LNCaP clone FGC (cell line): Measurements from ENCODE around the gene FNBP1L.

Source experiments
- DNase-seq: peaks from one replicate; pipeline ENCODE4 v3.0.0-alpha.2; 2011; ENCODE audit warnings: low read depth
- H3K4me3 ChIP-seq: 2 replicates; pipeline ENCODE4 v1.5.1; 2011; ENCODE audit warnings: mild to moderate bottlenecking, low read depth, low read length, control low read depth
- TF ChIP-seq, protein P1 (sequence below): IDR thresholded peaks from 2 replicates; pipeline ENCODE4 v1.5.1; 2012; ENCODE audit warnings: mild to moderate bottlenecking; ENCODE audit not compliant: control insufficient read depth, insufficient read depth; ENCODE audit errors: extremely low read depth

The FNBP1L gene

DNA sequence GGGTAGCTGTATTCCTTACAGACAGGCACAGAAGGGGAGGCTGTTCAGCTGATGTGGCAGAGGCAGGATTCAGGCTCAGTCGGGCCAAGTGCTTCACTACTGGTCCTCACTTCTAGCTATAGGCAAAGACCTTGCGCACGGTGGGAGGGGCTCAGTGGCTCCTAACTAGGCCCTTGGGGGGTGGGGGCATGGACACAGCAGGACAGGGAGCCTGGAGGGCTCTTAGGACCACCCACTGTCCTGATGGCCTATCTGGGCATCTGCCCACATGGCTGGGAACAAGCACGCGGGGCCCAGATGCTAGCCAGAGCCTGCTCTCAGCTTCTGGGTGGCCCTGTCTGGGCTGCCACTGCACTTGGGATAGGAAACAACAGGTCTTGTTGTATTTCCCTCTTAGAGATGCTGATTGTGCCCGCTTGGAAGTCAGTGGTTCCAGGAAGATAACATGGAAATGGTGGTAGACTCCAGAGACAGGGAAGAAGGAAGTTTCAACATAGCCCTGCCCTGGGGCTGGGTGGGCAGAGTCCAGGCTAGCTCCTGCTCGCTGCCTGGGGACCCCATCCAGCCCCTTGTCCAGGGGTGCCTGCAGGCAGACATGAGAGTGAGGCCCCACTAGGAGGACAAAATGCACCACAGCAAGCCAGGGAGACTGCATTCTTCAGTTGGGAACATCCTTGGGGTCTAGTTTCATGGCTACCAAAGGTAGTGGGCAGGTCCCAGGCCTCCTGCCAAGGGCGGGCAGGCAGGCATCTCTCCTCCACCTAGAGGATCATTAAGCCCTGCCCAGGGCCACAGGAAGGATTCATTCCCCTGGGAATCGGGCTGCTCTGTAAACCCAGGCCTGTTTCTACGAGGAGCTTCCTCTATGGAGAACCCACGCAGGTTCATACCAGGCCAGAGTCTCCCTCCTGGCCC is 131.2 kb downstream of the FNBP1L start:
- H3K4me3 ChIP-seq = no peak overlapping the region
- TF ChIP-seq, protein P1, sequence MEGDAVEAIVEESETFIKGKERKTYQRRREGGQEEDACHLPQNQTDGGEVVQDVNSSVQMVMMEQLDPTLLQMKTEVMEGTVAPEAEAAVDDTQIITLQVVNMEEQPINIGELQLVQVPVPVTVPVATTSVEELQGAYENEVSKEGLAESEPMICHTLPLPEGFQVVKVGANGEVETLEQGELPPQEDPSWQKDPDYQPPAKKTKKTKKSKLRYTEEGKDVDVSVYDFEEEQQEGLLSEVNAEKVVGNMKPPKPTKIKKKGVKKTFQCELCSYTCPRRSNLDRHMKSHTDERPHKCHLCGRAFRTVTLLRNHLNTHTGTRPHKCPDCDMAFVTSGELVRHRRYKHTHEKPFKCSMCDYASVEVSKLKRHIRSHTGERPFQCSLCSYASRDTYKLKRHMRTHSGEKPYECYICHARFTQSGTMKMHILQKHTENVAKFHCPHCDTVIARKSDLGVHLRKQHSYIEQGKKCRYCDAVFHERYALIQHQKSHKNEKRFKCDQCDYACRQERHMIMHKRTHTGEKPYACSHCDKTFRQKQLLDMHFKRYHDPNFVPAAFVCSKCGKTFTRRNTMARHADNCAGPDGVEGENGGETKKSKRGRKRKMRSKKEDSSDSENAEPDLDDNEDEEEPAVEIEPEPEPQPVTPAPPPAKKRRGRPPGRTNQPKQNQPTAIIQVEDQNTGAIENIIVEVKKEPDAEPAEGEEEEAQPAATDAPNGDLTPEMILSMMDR = no peak
- DNase-seq = no peak

DNA sequence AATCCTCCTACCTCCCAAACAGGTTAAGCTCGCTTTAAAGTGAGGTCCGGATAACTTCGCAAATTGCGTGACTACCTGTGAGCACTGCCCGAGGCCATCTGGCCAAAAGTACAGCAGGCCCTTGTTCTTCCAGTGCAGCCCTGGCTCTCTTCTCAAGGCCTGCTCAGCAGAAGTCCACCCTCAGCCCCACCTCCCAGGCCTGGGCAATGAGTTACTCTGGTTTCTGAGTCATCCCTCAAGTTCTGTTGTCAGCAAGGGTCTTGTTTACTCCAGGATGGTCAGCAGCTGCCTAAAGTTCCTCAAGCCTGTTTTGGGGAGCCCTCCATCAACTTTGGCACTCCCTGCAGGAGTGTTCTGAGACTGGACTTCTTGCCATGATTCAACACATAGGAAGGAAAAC is 132.0 kb downstream of the FNBP1L start:
- TF ChIP-seq, protein P1 = no peak
- no peak overlapping the region for H3K4me3 ChIP-seq
- peak; percentile 69 for DNase-seq

DNA sequence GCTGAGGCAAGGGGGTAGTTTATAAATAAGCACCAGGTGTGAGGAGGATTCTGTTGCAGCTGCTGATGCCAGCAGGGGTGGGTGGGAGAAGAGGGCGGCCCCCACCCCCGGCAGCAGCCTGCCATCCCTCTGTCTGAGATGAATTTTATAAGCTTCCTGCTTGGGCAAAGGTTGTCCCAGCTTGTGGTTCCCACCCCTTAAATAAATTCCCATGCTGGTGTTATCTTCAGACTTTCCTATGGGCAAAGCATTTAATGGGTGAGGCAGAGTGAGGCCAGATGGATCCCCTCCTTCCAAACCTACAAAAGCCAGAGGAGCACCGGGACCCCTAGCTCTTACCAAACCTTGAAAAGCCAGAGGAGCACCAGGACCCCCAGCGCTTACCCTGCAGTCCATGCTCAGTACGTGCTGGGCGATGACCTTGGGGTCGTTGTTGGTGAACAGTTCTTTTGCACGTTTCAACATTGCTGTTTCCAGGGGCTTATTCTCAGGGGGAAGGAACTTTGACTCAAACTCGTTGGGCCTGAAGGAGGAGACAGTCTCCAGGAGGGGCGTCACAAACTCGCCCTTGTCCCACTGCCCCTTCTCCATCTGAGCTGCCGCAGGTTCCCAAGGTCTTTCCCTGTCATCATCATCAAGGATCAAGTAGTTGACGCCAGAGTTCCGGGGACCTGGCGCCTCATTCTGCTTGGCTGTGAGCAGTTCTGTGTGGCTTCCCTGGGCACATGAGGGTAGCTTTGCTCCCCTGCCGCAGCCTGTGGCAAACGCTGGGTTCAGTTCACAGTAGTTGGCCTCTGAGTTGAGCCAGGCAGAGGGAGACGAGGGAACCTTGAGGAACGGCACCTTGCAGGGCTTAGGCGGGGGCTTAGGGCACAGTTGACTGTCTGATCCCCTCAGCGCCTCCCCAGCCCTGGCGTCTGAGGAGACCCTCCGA is 134.3 kb downstream of the FNBP1L start:
- DNase-seq = no peak
- TF ChIP-seq, protein P1 = no peak
- no peak overlapping the region for H3K4me3 ChIP-seq

DNA sequence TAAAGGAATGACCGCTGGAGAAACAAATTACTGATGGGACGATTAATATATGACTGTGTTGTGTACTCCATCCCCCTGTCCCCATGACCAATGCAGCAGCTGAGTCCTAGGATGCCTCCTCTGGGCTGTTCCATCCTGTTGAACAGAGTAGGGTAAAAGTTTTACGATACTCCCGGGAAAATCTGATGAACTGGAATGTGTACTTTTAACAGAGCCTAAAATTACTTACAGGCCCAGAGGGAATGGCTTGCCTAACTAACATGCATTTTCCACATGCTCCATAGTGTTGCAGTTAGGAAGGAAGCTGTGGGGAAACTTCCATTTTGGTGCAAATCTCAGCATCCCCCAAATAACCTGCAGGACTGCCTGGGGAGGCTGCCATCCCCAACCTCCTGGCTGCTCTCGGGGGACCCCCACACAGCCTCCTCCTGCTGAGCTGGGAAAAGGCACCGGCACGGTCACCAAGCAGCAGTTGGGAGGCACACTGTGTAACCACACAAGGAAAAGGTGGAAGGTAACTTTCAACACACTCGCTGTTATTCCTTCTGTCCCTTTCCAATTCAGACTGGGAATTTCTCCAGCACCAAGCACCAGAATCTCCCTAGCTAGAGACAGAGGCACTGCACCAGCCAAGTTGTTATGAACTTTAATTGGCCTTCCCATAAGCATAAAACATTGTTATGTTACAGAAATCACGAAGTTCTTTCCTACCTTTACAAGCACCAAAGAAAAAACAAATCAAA is 136.5 kb downstream of the FNBP1L start:
- TF ChIP-seq, protein P1 = no peak
- peak overlapping the region; percentile 48 for H3K4me3 ChIP-seq
- no peak for DNase-seq

DNA sequence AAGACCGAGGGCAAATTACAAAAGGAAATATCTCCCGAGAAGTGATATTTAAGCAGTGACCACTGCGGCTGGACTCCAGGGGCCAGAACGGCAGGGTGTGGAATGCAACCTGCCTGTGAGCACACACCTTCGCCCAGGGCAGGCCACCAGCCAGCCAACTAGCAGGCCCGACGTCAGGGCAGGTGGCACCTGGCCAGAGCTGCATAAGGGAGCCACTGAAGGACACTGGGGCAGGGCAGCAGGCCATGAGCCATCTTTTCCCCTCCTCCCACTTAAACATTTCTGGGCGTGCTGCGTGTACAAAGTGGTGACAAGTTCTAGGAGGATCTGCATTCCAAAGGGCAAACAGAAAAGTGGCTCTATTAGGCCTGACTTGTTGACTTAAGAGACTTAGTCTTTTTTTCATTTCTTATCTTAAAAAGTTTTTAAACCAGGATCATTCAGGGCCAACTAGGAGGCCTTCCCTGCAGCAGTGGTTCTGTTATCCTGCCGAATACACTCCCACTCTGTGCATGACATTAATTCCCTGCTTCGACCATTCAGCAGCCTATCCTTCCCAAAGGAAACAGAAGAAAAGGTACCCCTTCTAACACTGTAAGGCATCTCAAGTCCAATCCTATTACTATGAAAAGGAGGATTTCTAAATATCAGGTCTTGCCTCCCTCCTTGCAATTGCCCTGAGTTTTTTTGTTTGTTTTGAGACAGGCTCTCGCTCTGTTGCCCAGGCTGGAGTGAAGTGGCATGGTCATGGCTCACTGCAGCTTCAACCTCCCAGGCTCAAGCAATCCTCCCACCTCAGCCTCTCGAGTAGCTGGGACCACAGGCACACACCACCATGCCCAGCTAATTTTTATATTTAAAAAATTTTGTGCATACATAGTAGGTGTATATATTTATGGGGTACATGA is 137.4 kb downstream of the FNBP1L start:
- H3K4me3 ChIP-seq = peak overlapping the region; percentile 48
- peak; percentile 99 for DNase-seq
- TF ChIP-seq, protein P1 = no peak

DNA sequence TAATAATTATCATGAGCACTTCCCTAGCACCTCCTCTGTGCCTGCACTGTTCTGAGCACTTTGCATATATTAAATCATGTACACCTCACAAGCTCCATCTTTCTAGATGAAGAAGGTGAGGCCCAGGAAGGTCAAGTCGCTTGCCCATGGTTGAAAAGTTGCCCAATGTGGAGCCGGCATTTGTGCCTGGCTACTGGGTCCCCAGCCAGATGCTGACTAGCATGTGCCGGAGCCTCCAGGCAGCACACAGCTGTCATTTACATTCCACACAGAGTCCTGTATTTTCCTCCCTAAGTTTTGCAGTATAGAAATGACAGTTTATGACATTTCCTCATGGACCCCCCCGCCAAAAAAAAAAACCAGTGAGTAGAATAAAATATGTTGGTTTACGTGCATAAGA is 139.4 kb downstream of the FNBP1L start:
- no peak for DNase-seq
- TF ChIP-seq, protein P1 = no peak
- no peak overlapping the region for H3K4me3 ChIP-seq
